NCI-H446 treated with DMSO at 0.1 percent for 48 hours (cell line): Measurements from ENCODE around the gene EXOSC6.
"Not testable (repeated sequence)": the region's sequence is repeated elsewhere in the genome, so short reads cannot be mapped to it uniquely, and the experiment has no call there.

ENCODE experiments used
- DNase-seq: peaks from one replicate; lab custom pipeline; 2025; lab: John Stamatoyannopoulos, UW

EXOSC6 gene

GRCh38 chr16:70254965-70255286, 3.2 kb upstream of the EXOSC6 start:
- no peak for DNase-seq

DNA sequence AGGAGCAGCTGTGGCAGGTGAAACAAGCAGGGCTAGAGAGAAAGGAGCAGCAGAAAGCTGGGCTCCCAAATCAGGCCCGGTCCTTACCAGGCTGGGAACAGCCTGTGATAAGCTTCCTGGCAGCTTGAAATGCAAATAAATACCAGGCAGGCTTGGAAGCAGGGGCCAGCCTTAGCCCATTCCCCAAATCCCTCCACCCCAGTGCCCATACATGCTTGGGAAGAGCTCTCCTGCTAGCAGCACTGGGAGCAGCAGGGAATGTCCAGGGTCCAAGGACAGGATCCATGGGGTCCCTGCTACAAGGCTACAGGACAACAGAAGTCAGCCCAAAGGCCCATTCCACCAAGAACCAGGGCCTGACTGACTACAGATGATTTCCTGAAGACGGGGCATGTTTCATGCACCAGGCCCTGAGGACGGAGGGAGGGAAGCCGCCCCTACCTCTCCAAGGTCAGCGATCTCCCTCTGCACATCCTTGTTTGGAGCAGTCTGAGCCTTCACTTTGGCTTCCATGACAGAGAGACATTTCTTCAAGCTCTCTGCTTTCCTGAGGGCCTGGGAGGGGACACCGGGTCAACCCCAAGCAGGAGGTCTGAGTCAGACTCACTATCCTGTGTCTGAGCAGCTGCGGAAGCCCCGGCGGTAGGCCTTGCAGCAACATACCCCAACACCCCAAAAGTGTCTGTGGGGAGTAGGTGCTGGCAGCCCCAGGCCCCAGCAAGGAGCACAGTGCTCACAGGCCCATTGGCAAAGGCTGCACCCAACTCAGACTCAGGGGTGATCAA, 2.6 kb upstream of the EXOSC6 start:
- no peak for DNase-seq

DNA sequence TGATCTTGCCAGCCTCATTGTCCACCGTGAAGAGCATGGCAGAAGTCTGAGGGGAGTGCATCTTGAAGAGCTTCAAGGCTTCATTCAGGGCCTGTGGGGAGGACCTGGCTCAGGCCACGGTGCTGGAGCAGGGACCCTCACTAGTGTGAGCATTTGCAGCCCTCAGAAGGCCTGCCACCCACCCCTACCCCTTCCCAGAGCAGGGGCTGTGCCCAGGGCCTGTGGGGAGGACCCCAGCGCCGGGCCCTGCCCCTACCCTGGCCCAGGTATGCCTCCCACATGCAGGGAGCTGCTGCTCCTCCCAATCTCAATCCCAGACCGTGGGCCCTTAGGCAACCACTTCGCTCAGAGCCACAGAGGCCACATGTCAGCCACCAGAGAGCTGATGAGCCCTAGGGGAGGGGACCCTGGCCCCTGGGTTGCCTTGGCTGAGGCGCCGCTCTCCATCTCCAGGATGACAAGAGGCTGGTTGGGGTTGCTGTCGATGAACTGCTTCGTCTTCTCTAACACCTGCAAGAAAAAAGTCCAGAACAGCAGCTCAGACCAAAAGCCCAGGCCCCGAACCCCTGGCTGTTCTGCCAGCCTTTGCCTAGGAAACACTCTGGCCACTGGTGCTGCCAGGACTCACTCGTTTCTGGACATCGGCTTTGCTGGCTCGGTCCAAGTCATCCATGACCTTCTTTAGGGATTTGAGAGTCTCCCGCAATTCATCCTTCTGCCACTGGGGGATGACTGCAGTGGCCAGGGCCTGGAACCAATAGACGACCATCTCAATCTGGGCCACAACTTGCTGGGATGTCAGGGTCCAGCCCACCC, 1.8 kb upstream of the EXOSC6 start:
- no peak for DNase-seq

GRCh38 chr16:70252355-70252988, 732 bp upstream of the EXOSC6 start:
- DNase-seq: no peak

GRCh38 chr16:70250748-70251628, 752 bp downstream of the EXOSC6 start:
- DNase-seq: no peak

DNA sequence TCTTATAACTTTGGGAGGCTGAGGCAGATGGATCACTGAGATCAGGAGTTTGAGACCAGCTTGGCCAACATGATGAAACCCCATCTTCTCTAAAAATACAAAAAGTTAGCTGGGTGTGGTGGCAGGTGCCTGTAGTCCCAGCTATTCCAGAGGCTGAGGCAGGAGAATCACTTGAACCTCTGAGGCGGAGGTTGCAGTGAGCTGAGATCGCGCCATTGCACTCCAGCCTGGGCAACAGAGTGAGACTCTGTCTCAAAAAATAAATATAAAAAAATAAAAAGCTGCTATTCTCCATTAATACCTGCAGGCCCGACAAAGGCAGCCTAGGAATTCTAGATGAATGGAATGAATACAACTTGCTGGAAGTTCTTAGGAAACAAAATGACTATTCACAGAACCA, 2.0 kb downstream of the EXOSC6 start:
- DNase-seq: not testable (repeated sequence)

GRCh38 chr16:70238773-70239172, 13.0 kb downstream of the EXOSC6 start:
- DNase-seq: not testable (repeated sequence)

- not testable (repeated sequence) for DNase-seq
Observed at GRCh38 chr16:70231831-70232230, 19.9 kb downstream of the EXOSC6 start.

DNA sequence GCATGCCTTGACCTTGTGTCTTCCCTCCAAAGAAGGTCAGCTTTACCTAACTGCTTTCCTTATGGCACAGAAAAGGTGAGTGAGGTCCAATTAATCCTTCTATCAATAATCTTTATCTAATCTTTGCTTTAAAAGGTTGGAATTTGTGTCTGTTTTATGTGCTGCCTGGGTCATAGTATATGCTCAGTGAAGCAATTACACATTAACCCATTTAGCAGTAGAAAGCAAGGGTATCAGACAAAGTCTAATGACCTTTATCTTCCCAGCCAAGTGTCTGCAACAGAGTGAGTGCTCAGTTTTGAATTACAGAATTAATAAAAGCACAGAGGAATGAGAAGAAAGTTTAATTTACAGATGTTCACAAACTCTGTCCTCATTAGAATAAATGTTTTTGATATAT, 25.7 kb downstream of the EXOSC6 start:
- not testable (repeated sequence) for DNase-seq

GRCh38 chr16:70225430-70225829, 26.3 kb downstream of the EXOSC6 start:
- not testable (repeated sequence) for DNase-seq

GRCh38 chr16:70224645-70225044, 27.1 kb downstream of the EXOSC6 start:
- DNase-seq: not testable (repeated sequence)

GRCh38 chr16:70223971-70224513, 27.7 kb downstream of the EXOSC6 start:
- DNase-seq: not testable (repeated sequence)

DNA sequence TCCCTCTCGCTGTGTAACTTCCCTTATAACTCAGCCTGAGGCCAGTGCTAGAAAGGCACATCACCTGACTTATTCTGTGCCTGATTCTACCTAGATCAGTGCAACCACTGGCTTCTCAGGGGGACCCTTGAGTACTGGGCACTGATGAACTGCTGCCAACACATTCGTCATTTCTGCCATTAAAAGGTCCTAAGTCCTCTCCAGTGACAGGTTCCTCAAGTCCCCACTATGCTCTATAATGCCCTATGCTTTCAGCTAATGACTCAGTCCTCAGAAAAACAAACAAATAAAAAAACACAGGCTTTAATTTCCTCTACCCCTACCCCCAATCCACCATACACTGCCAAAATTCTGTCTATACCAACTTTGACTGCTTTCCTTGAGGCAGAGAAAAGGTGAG, 28.5 kb downstream of the EXOSC6 start:
- not testable (repeated sequence) for DNase-seq

DNA sequence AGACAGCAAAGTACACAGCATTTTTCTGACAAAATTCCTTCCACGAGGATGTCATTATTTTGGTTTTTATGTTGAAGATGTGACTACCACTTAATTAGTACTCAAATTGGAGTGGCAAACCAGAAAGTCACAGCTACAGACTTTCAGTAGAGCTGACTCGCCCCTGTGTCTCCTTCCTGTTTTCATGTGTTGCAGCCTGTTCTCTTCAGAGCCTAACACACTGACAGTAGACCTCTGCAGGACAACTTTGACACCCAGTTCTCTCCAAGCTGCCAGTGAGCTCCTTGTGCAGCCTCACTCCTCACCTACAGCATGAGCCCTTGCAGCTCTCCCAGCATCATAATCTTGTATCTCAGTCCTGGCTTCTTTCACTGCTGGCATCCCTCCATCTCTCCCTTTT, 29.2 kb downstream of the EXOSC6 start:
- not testable (repeated sequence) for DNase-seq

DNA sequence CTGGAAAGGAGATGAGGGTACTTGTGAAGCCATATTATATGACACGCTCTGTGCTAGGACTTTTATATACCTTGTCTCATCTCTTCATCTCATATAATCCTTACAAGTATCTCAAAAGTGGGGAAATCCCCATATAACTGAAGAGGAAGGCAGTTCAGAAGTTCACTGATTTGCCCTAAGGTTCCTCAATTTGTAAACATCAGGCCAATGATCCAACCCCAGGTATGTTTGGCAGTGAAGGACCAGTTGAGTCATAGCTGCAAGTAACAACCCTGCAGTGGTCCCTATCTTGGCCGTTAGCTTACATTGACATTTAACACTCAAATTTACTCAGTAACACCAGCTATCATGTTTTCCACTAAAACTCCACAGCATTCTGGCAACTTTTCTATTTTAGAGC, 33.2 kb downstream of the EXOSC6 start:
- not testable (repeated sequence) for DNase-seq

DNA sequence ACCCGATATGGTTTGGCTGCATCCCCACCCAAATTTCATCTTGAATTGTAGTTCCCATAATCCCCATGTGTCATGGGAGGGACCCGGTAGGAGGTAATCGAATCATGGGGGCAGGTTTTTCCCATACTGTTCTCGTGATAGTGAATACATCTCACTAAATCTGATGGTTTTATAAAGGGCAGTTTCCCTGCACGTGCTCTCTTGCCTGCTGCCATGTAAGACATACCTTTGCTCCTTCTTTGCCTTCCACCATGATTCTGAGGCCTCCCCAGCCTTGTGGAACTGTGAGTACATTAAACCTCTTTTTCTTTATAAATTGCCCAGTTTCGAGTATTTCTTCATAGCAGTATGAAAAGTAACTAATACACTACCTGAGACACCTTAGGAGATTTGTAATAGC, 45.4 kb downstream of the EXOSC6 start:
- DNase-seq: not testable (repeated sequence)

DNA sequence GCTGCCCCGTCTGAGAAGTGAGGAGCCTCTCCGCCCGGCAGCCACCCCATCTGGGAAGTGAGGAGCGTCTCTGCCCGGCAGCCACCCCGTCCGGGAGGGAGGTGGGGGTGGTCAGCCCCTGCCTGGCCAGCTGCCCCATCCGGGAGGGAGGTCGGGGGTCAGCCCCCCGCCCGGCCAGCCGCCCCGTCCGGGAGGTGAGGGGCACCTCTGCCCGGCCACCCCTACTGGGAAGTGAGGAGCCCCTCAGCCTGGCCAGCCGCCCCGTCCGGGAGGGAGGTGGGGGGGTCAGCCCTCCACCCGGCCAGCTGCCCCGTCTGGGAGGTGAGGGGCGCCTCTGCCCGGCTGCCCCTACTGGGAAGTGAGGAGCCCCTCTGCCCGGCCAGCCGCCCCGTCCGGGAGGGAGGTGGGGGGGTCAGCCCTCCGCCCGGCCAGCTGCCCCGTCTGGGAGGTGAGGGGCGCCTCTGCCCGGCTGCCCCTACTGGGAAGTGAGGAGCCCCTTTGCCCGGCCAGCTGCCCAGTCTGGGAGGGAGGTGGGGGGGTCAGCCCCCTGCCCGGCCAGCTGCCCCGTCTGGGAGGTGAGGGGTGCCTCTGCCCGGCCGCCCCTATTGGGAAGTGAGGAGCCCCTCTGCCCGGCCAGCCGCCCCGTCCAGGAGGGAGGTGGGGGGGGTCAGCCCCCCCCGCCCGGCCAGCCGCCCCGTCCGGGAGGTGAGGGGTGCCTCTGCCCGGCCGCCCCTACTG, 46.9 kb downstream of the EXOSC6 start:
- DNase-seq: not testable (repeated sequence)

- not testable (repeated sequence) for DNase-seq
Observed at GRCh38 chr16:70204010-70204409, 47.7 kb downstream of the EXOSC6 start.

DNA sequence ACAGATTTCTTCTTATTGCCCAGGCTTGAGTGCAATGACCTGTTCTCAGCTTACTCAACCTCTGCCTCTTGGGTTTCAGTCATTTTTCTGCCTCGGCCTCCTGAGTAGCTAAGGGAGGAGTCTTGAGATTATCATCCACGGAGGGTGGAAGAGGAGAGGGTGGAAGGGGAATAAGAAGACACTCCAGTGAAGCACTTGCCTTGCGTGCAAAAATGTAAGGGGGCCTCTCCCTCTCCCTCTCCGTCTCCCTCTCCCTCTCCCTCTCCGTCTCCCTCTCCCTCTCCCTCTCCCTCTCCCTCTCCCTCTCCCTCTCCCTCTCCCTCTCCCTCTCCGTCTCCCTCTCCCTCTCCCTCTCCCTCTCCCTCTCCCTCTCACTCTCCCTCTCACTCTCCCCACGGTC, 48.2 kb downstream of the EXOSC6 start:
- not testable (repeated sequence) for DNase-seq

DNA sequence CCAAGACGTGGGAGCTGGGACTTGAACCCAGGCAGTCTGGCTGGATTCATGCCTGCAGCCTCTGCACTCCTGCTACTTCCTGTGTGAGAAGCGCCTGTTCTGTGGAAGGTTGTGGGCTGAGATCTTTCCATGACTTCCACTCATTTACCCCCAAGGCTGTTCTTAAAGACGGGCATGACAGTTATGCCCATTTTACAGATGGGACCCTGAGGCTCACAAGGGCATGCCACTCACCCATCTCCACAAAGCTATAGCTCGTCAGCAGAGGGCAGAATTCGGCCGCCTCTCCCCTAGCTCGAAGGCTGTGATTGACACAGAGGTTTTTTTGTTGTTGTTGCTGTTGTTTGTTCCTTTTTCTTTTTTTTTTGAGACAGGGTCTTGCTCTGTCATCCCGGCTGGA, 51.7 kb downstream of the EXOSC6 start:
- DNase-seq: not testable (repeated sequence)

GRCh38 chr16:70199170-70199569, 52.6 kb downstream of the EXOSC6 start:
- not testable (repeated sequence) for DNase-seq
